H1 (cell line): Measurements from ENCODE around the gene LRCH1. TPM values are rescaled to one million over a fixed set of nuclear protein-coding genes. Genes with fewer than 3 reads are reported as not detected.

Experiments used
- CTCF ChIA-PET: fragments of 300-600 bp; sonication (Branson Sonifier 250); formaldehyde crosslinking; loops from one replicate; lab custom pipeline; 2021; ENCODE audit not compliant: partially characterized antibody; lab: Charles Lee
- POLR2A ChIA-PET: fragments of 300-600 bp; sonication (Branson Sonifier 250); formaldehyde crosslinking; loops from one replicate; lab custom pipeline; 2021; ENCODE audit warnings: inconsistent platforms; ENCODE audit not compliant: partially characterized antibody; lab: Charles Lee
- DNase-seq, 2 experiments: peaks; one replicate each; pipeline versions ENCODE4 v3.0.0 to v3.0.0-alpha.2; 2010 to 2022; ENCODE audit warnings: low spot score in 2 of 2, low read depth in 1 of 2, mixed read lengths in 1 of 2
- FAIRE-seq: peaks from 2 replicates; lab custom pipeline; 2011; peaks lifted over from hg19 to GRCh38; lab: Jason Lieb, UNC
- H2AFZ ChIP-seq: 2 replicates; pipeline ENCODE4 v1.8.1; 2012; ENCODE audit warnings: low read length, inconsistent platforms
- H2AK5ac ChIP-seq: 2 replicates; pipeline ENCODE4 v1.6.1; 2013; ENCODE audit warnings: low read depth, low read length
- H2BK120ac ChIP-seq: replicated peaks from 2 replicates; pipeline ENCODE3; 2013; ENCODE audit warnings: low read depth, low read length, inconsistent platforms
- H2BK12ac ChIP-seq: 2 replicates; pipeline ENCODE4 v1.6.1; 2013; ENCODE audit warnings: low read depth, low read length
- H2BK15ac ChIP-seq: 2 replicates; pipeline ENCODE4 v1.6.1; 2013; ENCODE audit warnings: low read length
- H2BK20ac ChIP-seq: 2 replicates; pipeline ENCODE4 v1.6.1; 2013; ENCODE audit warnings: low read length
- H2BK5ac ChIP-seq: 2 replicates; pipeline ENCODE4 v1.6.1; 2013; ENCODE audit warnings: low read depth, low read length
- H3K14ac ChIP-seq: 2 replicates; pipeline ENCODE4 v1.6.1; 2013; ENCODE audit warnings: inconsistent platforms; ENCODE audit not compliant: insufficient read length
- H3K18ac ChIP-seq: 2 replicates; pipeline ENCODE4 v1.6.1; 2013; ENCODE audit warnings: low read length; ENCODE audit errors: extremely low read depth
- H3K23ac ChIP-seq: 2 replicates; pipeline ENCODE4 v1.6.1; 2013; ENCODE audit warnings: inconsistent platforms; ENCODE audit not compliant: insufficient read length
- H3K23me2 ChIP-seq: 2 replicates; pipeline ENCODE4 v1.6.1; 2013; ENCODE audit warnings: low read depth, low read length
- H3K27ac ChIP-seq: 2 replicates; pipeline ENCODE4 v1.6.1; 2011; ENCODE audit warnings: low read depth, low read length, inconsistent platforms
- H3K27me3 ChIP-seq, 4 experiments: replicated peaks in 1 of 4; 1 replicate in 1 of 4; 2 replicates in 3 of 4; pipeline versions ENCODE4 v1.6.1 to v1.8.1; 2011 to 2013; ENCODE audit warnings: low read length in 3 of 4, mild to moderate bottlenecking in 3 of 4, inconsistent platforms in 2 of 4, mixed read lengths in 2 of 4, moderate library complexity in 1 of 4; ENCODE audit not compliant: control insufficient read depth in 3 of 4, insufficient read depth in 3 of 4; ENCODE audit errors: extremely low read depth in 1 of 4
- H3K36me3 ChIP-seq, 4 experiments: 2 replicates each; pipeline versions ENCODE4 v1.6.1 to v1.8.1; 2011 to 2013; ENCODE audit warnings: mild to moderate bottlenecking in 4 of 4, low read length in 3 of 4, moderate library complexity in 2 of 4, control low read depth in 1 of 4, inconsistent platforms in 1 of 4; ENCODE audit not compliant: insufficient read depth in 4 of 4, control insufficient read depth in 2 of 4
- H3K4ac ChIP-seq: replicated peaks from 2 replicates; pipeline ENCODE3; 2013; ENCODE audit warnings: low read length, low read depth, mixed read lengths, inconsistent platforms; ENCODE audit not compliant: insufficient read length
- H3K4me1 ChIP-seq, 4 experiments: replicated peaks in 1 of 4; 1 replicate in 1 of 4; 2 replicates in 3 of 4; pipeline versions ENCODE4 v1.6.1 to v1.8.1; 2011 to 2013; ENCODE audit warnings: low read length in 3 of 4, inconsistent platforms in 2 of 4, mixed read lengths in 1 of 4; ENCODE audit not compliant: insufficient read depth in 4 of 4, control insufficient read depth in 3 of 4
- H3K4me2 ChIP-seq, 2 experiments: 2 replicates each; pipeline versions ENCODE4 v1.6.1 to v1.8.1; 2011 to 2013; ENCODE audit warnings: low read depth in 2 of 2, low read length in 2 of 2, control low read depth in 1 of 2, inconsistent platforms in 1 of 2, mild to moderate bottlenecking in 1 of 2; ENCODE audit not compliant: insufficient read depth in 1 of 2
- H3K4me3 ChIP-seq, 4 experiments: fragments of 200-600, 300-600 bp in 1 of 4; sonication (generic), shearing (Covaris generic), sonication (Bioruptor Twin) in 1 of 4; 2 replicates each; pipeline versions ENCODE4 v1.5.1 to v1.8.1; 2011 to 2016; ENCODE audit warnings: low read length in 4 of 4, low read depth in 3 of 4, control low read depth in 2 of 4, inconsistent platforms in 2 of 4, mild to moderate bottlenecking in 2 of 4, mixed read lengths in 1 of 4, moderate library complexity in 1 of 4; ENCODE audit not compliant: insufficient read depth in 2 of 4; ENCODE audit errors: extremely low read depth in 1 of 4
- H3K56ac ChIP-seq: replicated peaks from 2 replicates; pipeline ENCODE3; 2013; ENCODE audit warnings: low read depth, mild to moderate bottlenecking, mixed read lengths, low read length, inconsistent platforms; ENCODE audit not compliant: insufficient read length
- H3K79me1 ChIP-seq: 2 replicates; pipeline ENCODE4 v1.6.1; 2013; ENCODE audit warnings: low read depth, low read length, control low read depth
- H3K79me2 ChIP-seq, 2 experiments: 2 replicates each; pipeline versions ENCODE4 v1.6.1 to v1.8.1; 2012 to 2013; ENCODE audit warnings: low read length in 2 of 2, mild to moderate bottlenecking in 2 of 2, inconsistent platforms in 1 of 2; ENCODE audit not compliant: insufficient read depth in 2 of 2, control insufficient read depth in 1 of 2
- H3K9ac ChIP-seq, 4 experiments: replicated peaks in 1 of 4; 1 replicate in 1 of 4; 2 replicates in 3 of 4; pipeline versions ENCODE4 v1.6.1 to v1.8.1; 2011 to 2013; ENCODE audit warnings: low read depth in 3 of 4, low read length in 3 of 4, control low read depth in 2 of 4, mild to moderate bottlenecking in 2 of 4, moderate library complexity in 2 of 4, inconsistent platforms in 1 of 4; ENCODE audit errors: extremely low read depth in 1 of 4
- H3K9me3 ChIP-seq, 2 experiments: 2 replicates each; pipeline versions ENCODE4 v1.6.1 to v1.8.1; 2012 to 2013; ENCODE audit warnings: mild to moderate bottlenecking in 2 of 2, moderate library complexity in 2 of 2, control low read depth in 1 of 2, inconsistent platforms in 1 of 2, low read depth in 1 of 2, low read length in 1 of 2, mixed read lengths in 1 of 2; ENCODE audit not compliant: insufficient read depth in 2 of 2
- H4K20me1 ChIP-seq, 2 experiments: replicated peaks in 1 of 2; 2 replicates each; pipeline versions ENCODE3 to v1.8.1; 2011 to 2013; ENCODE audit warnings: inconsistent platforms in 2 of 2, low read length in 2 of 2, mild to moderate bottlenecking in 1 of 2; ENCODE audit not compliant: insufficient read depth in 2 of 2, control insufficient read depth in 1 of 2
- H4K5ac ChIP-seq: 2 replicates; pipeline ENCODE4 v1.6.1; 2013; ENCODE audit warnings: low read length, low read depth, mixed read lengths, inconsistent platforms; ENCODE audit not compliant: insufficient read length
- H4K8ac ChIP-seq: 2 replicates; pipeline ENCODE4 v1.8.0; 2013; ENCODE audit warnings: mild to moderate bottlenecking, moderate library complexity, low read length, inconsistent platforms; ENCODE audit not compliant: insufficient read depth; ENCODE audit errors: extremely low read depth
- H4K91ac ChIP-seq: replicated peaks from 2 replicates; pipeline ENCODE3; 2013; ENCODE audit warnings: low read length, mixed read lengths, inconsistent platforms; ENCODE audit not compliant: insufficient read length
- HDAC6 ChIP-seq: IDR thresholded peaks from one replicate; pipeline ENCODE4 v1.7.1; 2012; ENCODE audit warnings: low read depth, mild to moderate bottlenecking, inconsistent platforms, low read length, moderate library complexity
- KDM1A ChIP-seq: fragments of 200-600, 300-600 bp; sonication (generic); IDR thresholded peaks from 2 replicates; pipeline ENCODE4 v1.7.1; 2016; ENCODE audit warnings: mild to moderate bottlenecking, low read length, borderline replicate concordance
- NRF1 ChIP-seq: IDR thresholded peaks from 2 replicates; pipeline ENCODE4 v1.6.1; 2011; ENCODE audit warnings: mild to moderate bottlenecking, low read depth, low read length, improper control_type of control experiment
- POLR2AphosphoS5 ChIP-seq: IDR thresholded peaks from 2 replicates; pipeline ENCODE4 v1.6.1; 2011; ENCODE audit warnings: low read depth, low read length
- RBBP5 ChIP-seq: IDR thresholded peaks from 2 replicates; pipeline ENCODE4 v1.7.1; 2012; ENCODE audit warnings: low read depth, mild to moderate bottlenecking, inconsistent platforms, low read length, moderate library complexity, borderline replicate concordance
- RNF2 ChIP-seq: fragments of 200-900, 300-1000 bp; sonication (generic); IDR thresholded peaks from 2 replicates; pipeline ENCODE4 v1.7.1; 2016; ENCODE audit warnings: borderline replicate concordance, low read depth, mild to moderate bottlenecking, antibody characterized with exemption, low read length; ENCODE audit not compliant: poor library complexity, severe bottlenecking; ENCODE audit errors: missing control alignments
- SRF ChIP-seq: IDR thresholded peaks from 2 replicates; pipeline ENCODE4 v1.6.1; 2011; ENCODE audit warnings: mild to moderate bottlenecking, low read depth, low read length, moderate library complexity
- SUZ12 ChIP-seq: fragments of 200-600 bp; sonication (generic); IDR thresholded peaks from 2 replicates; pipeline ENCODE4 v1.6.1; 2012; ENCODE audit warnings: mild to moderate bottlenecking, inconsistent platforms, low read length, moderate library complexity, mixed read lengths
- TBP ChIP-seq: IDR thresholded peaks from 2 replicates; pipeline ENCODE4 v1.6.1; 2011; ENCODE audit warnings: low read depth, low read length, improper control_type of control experiment
- TCF12 ChIP-seq: IDR thresholded peaks from 2 replicates; pipeline ENCODE4 v1.6.1; 2011; ENCODE audit warnings: low read depth, mild to moderate bottlenecking, low read length
- WGBS, 2 experiments: shearing (Covaris generic) in 1 of 2; methylation state at CpG; one replicate each; pipeline versions ENCODE4 v1.1.6 to v1.1.7; 2013 to 2015; ENCODE audit warnings: low lambda C conversion rate in 2 of 2, mixed read lengths in 2 of 2, inconsistent platforms in 1 of 2, low coverage in 1 of 2, missing lambda C conversion rate in 1 of 2; ENCODE audit not compliant: insufficient replicate concordance in 2 of 2, insufficient coverage in 1 of 2, insufficient read length in 1 of 2; ENCODE audit errors: extremely low coverage in 1 of 2, missing lambda C conversion rate in 1 of 2; 5-methylcytosine and 5-hydroxymethylcytosine counted together
- polyA plus RNA-seq, 7 experiments: library from polyadenylated mRNA; depleted of rRNA in 3 of 7; stranded (reverse) in 5 of 7; unstranded in 2 of 7; fragments of >200 nt in 5 of 7; fragments of 200-250 nt in 2 of 7; gene quantifications; 1 replicate in 5 of 7; 2 replicates in 1 of 7; 4 replicates in 1 of 7; pipeline versions ENCODE4 v1.2.1 to v1.2.3, GENCODE V29; 2011 to 2013; ENCODE audit warnings: missing spikeins in 2 of 7, mixed read lengths in 2 of 7
- total RNA-seq: library from RNA; stranded (reverse); fragmentation: NEBNext Ultra II Directional; extraction: Animal tissue kit (Norgen Biotek cat#: 25700); gene quantifications from 2 replicates; pipeline ENCODE4 v1.2.1, GENCODE V29; 2021
- TF ChIP-seq, protein P1 (sequence below): IDR thresholded peaks from 2 replicates; pipeline ENCODE4 v1.6.1; 2011; ENCODE audit warnings: low read length, improper control_type of control experiment

The LRCH1 gene
- total and polyA plus RNA-seq, 2 of the 8 experiments (the other 6 are each of a cell fraction or from before 2014, with no cell fraction given) = 3.0 to 10.1 TPM

DNA sequence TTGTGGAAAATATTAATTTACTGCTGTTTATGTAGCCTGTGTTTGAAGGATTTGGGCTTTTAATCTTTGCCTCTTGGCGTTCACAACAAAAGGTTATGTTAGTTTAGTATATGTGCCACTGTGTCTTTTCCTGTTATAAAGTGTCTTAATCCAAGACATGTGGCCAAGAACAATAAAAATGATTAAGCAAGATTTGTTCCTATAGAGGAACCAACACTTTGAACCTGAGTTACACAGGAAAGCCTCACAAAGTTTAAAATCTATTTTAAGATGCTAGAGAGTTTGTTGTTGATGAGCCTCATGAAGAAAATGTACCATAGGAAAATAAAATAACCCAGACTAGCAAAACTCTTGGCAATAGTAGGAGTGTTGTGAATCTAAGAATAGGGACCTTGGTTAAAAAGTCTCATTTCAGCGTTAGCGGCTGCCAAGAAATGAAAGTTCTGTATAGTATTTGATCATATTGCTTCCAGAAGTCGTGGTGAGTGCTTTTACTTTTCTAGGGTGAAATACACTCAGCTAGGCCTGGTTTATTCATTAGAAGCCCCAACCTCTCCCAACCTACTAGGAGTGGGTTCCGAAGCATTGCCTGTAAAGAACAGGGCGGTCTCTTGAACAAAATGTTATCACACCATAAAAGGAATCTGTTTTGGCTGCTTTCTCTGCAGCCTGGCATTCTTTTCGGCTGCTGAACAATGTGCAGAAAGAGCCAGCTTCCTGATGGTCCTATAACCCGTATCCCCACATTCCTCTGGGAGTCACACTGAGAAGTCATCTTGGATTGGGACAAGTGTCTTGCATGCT lies 102.6 kb downstream of the LRCH1 start:
- Histone ChIP-seq H2BK15ac (no peak overlapping the region), H3K4me2 (no peak overlapping the region), H2AK5ac (no peak overlapping the region), H2BK12ac (no peak overlapping the region), H3K79me1 (no peaks in the 10 kb centered on the region), H3K23me2 (no peaks in the 10 kb centered on the region), H4K91ac (no peak overlapping the region), H3K36me3 (no peaks in the 10 kb centered on the region), H3K14ac (no peak overlapping the region), H3K9ac (no peak overlapping the region), H3K56ac (no peak overlapping the region), H3K4me1 (no peaks in the 10 kb centered on the region), H3K4me3 (no peak overlapping the region), H3K9me3 (no peaks in the 10 kb centered on the region), H3K4ac (no peak overlapping the region), H3K23ac (no peak overlapping the region), H2BK120ac (no peak overlapping the region), H4K20me1 (no peaks in the 10 kb centered on the region), H2BK20ac (no peak overlapping the region), H3K27me3 (no peaks in the 10 kb centered on the region), H4K5ac (no peak overlapping the region), H3K27ac (no peak overlapping the region), H4K8ac (no peak overlapping the region), H3K79me2 (peaks cover 0 to 7% of the 10 kb centered on the region in 2 experiments; a peak in 1 of 4 replicates), H2AFZ (no peak overlapping the region), H2BK5ac (no peak overlapping the region), H3K18ac (no peak overlapping the region)
- ChIA-PET CTCF (interaction anchor here (1.2 to 1.7 kb wide), 2 partner anchors 11 to 26 kb away, joined by 4 read pairs; no protein-coding TSS in a partner anchor), POLR2A (interaction anchor here (0.9 kb wide), 1 partner anchor 22 kb away, joined by 3 read pairs; no protein-coding TSS in a partner anchor)
- DNase-seq = no peak
- no peak for FAIRE-seq
- WGBS, 2 experiments = 79% methylated on average over 8 of the region's 8 CpGs; no CpG with 5 or more reads in 1 of the 2 experiments
- TF ChIP-seq HDAC6 = no peak
- TF ChIP-seq TCF12 = no peak
- TF ChIP-seq SUZ12 = no peak
- TF ChIP-seq RBBP5 = no peak
- no peak for TF ChIP-seq POLR2AphosphoS5
- TF ChIP-seq, protein P1, sequence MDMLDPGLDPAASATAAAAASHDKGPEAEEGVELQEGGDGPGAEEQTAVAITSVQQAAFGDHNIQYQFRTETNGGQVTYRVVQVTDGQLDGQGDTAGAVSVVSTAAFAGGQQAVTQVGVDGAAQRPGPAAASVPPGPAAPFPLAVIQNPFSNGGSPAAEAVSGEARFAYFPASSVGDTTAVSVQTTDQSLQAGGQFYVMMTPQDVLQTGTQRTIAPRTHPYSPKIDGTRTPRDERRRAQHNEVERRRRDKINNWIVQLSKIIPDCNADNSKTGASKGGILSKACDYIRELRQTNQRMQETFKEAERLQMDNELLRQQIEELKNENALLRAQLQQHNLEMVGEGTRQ = no peak
- TF ChIP-seq KDM1A = no peak
- no peak for TF ChIP-seq NRF1
- no peak for TF ChIP-seq RNF2
- peak; percentile 45; the same call in 1 of the 2 replicates for TF ChIP-seq SRF
- no peak for TF ChIP-seq TBP
